Activated T-helper 2 cell treated with anti-CD3 and anti-CD28 coated beads, Interferon-gamma antibody, Interleukin-2, Interleukin-4, amounts not matched to agents 10 μg/mL and 5 μg/mL and 100 μg/mL, durations not matched to agents 14 hours and 24 hours and 36 hours (primary cell): ENCODE measurements around the gene ZC3H12A. TPM values are rescaled to one million over a fixed set of nuclear protein-coding genes. Genes with fewer than 3 reads are reported as not detected.
A peak's percentile ranks its signal among the peaks of the same experiment; 100 is the strongest.

Experiments used
- DNase-seq: peaks from one replicate; pipeline ENCODE4 v3.0.0; 2021; ENCODE audit warnings: low spot score
- H3K27ac Mint-ChIP-seq: one replicate; pipeline ENCODE4 v1.8.0; 2021; ENCODE audit warnings: mixed read lengths
- H3K27me3 Mint-ChIP-seq: one replicate; pipeline ENCODE4 v1.8.0; 2021; ENCODE audit warnings: low read depth, mixed read lengths
- H3K36me3 Mint-ChIP-seq: one replicate; pipeline ENCODE4 v1.8.0; 2021; ENCODE audit warnings: low read depth, mixed read lengths
- H3K4me1 Mint-ChIP-seq: one replicate; pipeline ENCODE4 v1.8.0; 2021; ENCODE audit warnings: low read depth, mixed read lengths
- H3K4me3 Mint-ChIP-seq: one replicate; pipeline ENCODE4 v1.8.0; 2021; ENCODE audit warnings: low read depth, mild to moderate bottlenecking, moderate library complexity, mixed read lengths
- H3K9me3 Mint-ChIP-seq: one replicate; pipeline ENCODE4 v1.8.0; 2021; ENCODE audit warnings: mixed read lengths
- intact Hi-C: fragments of 100-400 bp; cut with micrococcal nuclease; formaldehyde crosslinking; loops from one replicate; pipeline ENCODE4 v1.15.1; 2023
- total RNA-seq: library from RNA; stranded (reverse); gene quantifications from 2 replicates; pipeline ENCODE4 v1.2.3, GENCODE V29; 2022

The ZC3H12A gene
- total RNA-seq, 1 donor from 2014 or later = 23.6 TPM

DNA sequence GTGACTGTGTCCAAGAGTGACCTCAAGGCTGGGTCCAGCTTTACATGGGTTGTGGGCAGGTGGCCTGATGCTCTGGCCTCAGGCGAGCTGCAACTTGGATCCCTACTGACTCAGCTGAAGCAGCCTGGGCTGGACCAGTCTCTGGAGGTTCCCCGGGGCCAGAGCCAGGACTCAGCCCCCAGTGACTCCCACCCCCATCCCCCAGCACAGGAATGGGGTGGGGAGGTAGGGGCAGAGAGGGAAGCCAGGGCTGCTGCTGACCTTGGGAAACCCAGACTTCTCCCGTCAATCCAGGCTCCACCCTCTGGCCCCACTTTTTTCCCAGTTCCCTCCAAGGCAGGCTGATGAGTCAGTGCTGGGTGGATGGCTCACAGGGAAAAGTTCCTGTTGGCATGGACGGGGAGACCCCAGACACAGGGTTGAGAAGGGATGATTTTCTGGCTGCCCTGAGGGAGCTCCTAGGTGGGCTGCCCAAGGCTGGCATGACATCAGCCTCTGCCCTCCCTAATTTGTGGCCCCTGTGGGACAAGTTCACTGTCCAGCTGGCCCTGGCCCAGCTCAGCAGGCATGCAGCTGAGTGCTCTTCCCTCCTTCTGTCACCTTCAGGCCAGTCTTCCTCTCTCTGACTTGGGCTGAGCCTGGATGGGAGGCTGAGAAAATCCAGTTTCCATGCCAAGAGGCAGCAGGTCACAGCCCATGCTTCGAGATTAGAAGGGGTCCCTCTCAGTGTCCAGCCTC lies 2.2 kb downstream of the ZC3H12A start:
- intact Hi-C loops = loop anchor here (5.0 to 10.0 kb wide), 5 partner anchors 98 to 1718 kb away; partner anchors contain the start of genes CDCA8, SF3A3 and STK40
- Mint-ChIP-seq H3K4me3 (peak overlapping the region; percentile 96), H3K27ac (peak overlapping the region; percentile 98), H3K27me3 (no peaks in the 10 kb centered on the region), H3K36me3 (peaks cover 64% of the 10 kb centered on the region), H3K4me1 (peaks cover 47% of the 10 kb centered on the region), H3K9me3 (no peaks in the 10 kb centered on the region)
- no peak for DNase-seq

GRCh38 chr1:37477198-37477931 lies 3.0 kb downstream of the ZC3H12A start:
- no peaks in the 10 kb centered on the region for H3K9me3 Mint-ChIP-seq
- peak overlapping the region; percentile 98 for H3K27ac Mint-ChIP-seq
- intact Hi-C loops = loop anchor here (5.0 to 10.0 kb wide), 5 partner anchors 97 to 1717 kb away; partner anchors contain the start of genes CDCA8, SF3A3 and STK40
- no peaks in the 10 kb centered on the region for H3K27me3 Mint-ChIP-seq
- peaks cover 72% of the 10 kb centered on the region for H3K36me3 Mint-ChIP-seq
- peak; percentile 66 for DNase-seq
- H3K4me3 Mint-ChIP-seq = peak overlapping the region; percentile 96
- H3K4me1 Mint-ChIP-seq = peaks cover 43% of the 10 kb centered on the region

- Mint-ChIP-seq H3K4me3 (peak overlapping the region; percentile 96), H3K4me1 (peaks cover 40% of the 10 kb centered on the region), H3K9me3 (no peaks in the 10 kb centered on the region), H3K36me3 (peaks cover 77% of the 10 kb centered on the region), H3K27me3 (no peaks in the 10 kb centered on the region), H3K27ac (peak overlapping the region; percentile 98)
- intact Hi-C loops = loop anchor here (2.0 to 10.0 kb wide), 6 partner anchors 37 to 1717 kb away; partner anchors contain the start of genes CDCA8, MEAF6, SF3A3 and STK40
- no peak for DNase-seq
These were observed 3.6 kb downstream of the ZC3H12A start for GRCh38 chr1:37477946-37478345.

GRCh38 chr1:37478451-37478881 lies 4.1 kb downstream of the ZC3H12A start:
- intact Hi-C loops = loop anchor here (2.0 to 10.0 kb wide), 6 partner anchors 36 to 1716 kb away; partner anchors contain the start of genes CDCA8, MEAF6, SF3A3 and STK40
- H3K27me3 Mint-ChIP-seq = no peaks in the 10 kb centered on the region
- H3K9me3 Mint-ChIP-seq = no peaks in the 10 kb centered on the region
- peak overlapping the region; percentile 98 for H3K27ac Mint-ChIP-seq
- peaks cover 35% of the 10 kb centered on the region for H3K4me1 Mint-ChIP-seq
- peak overlapping the region; percentile 96 for H3K4me3 Mint-ChIP-seq
- H3K36me3 Mint-ChIP-seq = peaks cover 80% of the 10 kb centered on the region
- no peak for DNase-seq

DNA sequence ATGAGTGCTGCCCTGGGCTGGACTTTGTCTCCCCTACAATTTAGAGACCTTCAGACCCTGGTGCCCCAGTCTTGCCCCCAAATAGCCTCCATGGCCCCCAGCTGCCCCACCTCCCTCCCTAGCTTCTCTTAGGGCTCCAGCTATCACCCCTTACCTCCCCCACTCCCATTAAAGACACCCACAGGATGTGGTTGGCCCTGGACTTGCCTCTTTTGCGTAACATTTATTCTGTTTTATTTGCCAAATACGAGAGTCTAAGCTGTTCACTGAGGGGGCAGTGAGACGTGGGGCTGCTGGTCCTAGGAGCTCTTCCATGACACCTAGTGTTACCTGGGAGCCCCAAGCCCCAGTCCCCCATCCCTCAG lies 4.5 kb downstream of the ZC3H12A start:
- intact Hi-C loops = loop anchor here (2.0 to 10.0 kb wide), 6 partner anchors 36 to 1716 kb away; partner anchors contain the start of genes CDCA8, MEAF6, SF3A3 and STK40
- Mint-ChIP-seq H3K9me3 (no peaks in the 10 kb centered on the region), H3K4me3 (peak overlapping the region; percentile 96), H3K27ac (peak overlapping the region; percentile 98), H3K4me1 (peaks cover 31% of the 10 kb centered on the region), H3K27me3 (no peaks in the 10 kb centered on the region), H3K36me3 (peaks cover 84% of the 10 kb centered on the region)
- peak; percentile 28 for DNase-seq

DNA sequence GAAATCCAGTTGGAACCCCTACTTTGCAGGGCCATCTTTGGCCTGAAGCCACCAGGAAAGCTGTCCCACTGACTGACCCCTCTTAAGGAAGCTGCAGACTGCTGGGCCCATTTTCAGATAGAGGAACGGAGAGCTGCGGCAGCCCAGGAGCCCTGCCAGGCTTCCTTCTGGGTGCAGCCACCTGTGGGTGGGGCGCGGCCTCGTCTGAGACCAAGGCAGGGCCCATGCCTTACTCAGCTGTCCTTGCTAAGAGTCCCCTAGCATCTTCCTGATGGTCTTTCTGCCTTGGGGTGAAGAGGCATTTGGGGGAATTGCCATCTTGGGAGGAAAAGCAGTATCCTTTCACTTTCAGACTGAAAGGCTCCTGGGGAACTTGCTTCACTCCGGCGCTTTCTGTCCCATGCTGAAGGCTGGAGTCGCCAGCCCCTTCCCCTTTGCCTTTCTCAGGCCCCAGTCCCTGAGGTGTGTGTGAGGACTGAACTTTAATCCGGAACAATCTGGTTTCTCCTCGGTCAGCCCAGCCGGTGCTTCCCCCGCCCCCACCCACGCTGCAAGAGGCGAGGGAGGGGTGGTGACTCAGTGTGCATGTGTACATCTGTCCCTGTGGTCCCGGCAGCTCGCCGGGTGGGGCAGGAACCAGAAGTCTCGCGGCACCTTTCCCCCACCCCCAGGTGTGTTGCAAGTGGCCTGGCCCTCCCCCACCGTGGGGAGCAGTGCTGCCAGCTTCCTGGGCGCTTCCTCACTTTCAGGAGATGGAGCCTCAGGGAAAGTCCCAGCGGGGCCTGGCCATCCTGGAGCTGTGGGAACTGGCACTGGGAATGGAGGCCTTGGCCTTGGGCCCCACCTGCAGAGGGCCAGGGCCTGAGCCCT lies 5.1 kb downstream of the ZC3H12A start:
- H3K4me1 Mint-ChIP-seq = peaks cover 30% of the 10 kb centered on the region
- no peaks in the 10 kb centered on the region for H3K9me3 Mint-ChIP-seq
- peak overlapping the region; percentile 98 for H3K27ac Mint-ChIP-seq
- H3K27me3 Mint-ChIP-seq = no peaks in the 10 kb centered on the region
- H3K36me3 Mint-ChIP-seq = peaks cover 90% of the 10 kb centered on the region
- peak overlapping the region; percentile 96 for H3K4me3 Mint-ChIP-seq
- intact Hi-C loops = loop anchor here (2.0 to 10.0 kb wide), 6 partner anchors 35 to 1715 kb away; partner anchors contain the start of genes CDCA8, MEAF6, SF3A3 and STK40
- DNase-seq = peak; percentile 80

DNA sequence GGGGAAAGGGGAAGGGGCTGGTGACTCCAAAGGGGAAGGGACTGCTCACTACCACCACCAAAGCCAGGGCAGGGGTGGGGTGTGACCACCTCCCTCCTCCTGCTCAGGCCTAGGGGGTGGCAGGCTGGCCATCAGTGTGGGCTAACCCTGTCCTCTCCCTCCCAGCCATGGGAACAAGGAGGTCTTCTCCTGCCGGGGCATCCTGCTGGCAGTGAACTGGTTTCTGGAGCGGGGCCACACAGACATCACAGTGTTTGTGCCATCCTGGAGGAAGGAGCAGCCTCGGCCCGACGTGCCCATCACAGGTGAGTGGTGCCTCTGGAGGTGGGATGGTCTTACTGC lies 5.7 kb downstream of the ZC3H12A start:
- Mint-ChIP-seq H3K4me3 (peak overlapping the region; percentile 96), H3K36me3 (peaks cover 88% of the 10 kb centered on the region), H3K9me3 (no peaks in the 10 kb centered on the region), H3K27ac (peak overlapping the region; percentile 98), H3K27me3 (no peaks in the 10 kb centered on the region), H3K4me1 (peaks cover 30% of the 10 kb centered on the region)
- no peak for DNase-seq
- intact Hi-C loops = no loop called here

- Mint-ChIP-seq H3K9me3 (no peaks in the 10 kb centered on the region), H3K36me3 (peaks cover 82% of the 10 kb centered on the region), H3K4me3 (peak overlapping the region; percentile 96), H3K27me3 (no peaks in the 10 kb centered on the region), H3K27ac (peak overlapping the region; percentile 98), H3K4me1 (peaks cover 30% of the 10 kb centered on the region)
- no peak for DNase-seq
- intact Hi-C loops = no loop called here
These were observed 6.4 kb downstream of the ZC3H12A start for GRCh38 chr1:37480581-37481288.

DNA sequence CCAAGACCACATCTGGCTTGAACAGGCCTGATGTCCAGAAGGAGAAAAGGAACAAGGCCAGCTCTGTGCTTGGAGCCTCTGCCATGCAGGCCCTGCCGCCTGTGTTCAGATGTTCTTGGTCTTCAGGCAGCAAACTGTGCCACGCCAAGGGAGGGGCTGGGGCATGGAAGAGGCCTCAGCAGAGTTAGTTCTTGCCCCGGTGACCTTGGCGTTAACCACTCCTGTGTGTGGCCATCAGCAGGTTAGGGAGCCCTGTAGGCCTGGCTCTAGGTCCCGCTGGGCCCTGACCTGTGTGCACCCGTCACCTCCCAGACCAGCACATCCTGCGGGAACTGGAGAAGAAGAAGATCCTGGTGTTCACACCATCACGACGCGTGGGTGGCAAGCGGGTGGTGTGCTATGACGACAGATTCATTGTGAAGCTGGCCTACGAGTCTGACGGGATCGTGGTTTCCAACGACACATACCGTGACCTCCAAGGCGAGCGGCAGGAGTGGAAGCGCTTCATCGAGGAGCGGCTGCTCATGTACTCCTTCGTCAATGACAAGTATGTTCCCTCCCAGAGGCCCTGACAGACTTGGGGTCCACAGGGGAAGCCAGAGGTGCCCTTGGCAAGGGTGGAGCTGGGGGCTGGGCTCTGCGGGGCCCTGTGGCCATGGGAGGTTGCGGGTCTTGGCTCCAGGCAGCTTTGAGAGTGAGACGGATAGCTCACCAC lies 7.1 kb downstream of the ZC3H12A start:
- H3K27me3 Mint-ChIP-seq = no peaks in the 10 kb centered on the region
- peaks cover 30% of the 10 kb centered on the region for H3K4me1 Mint-ChIP-seq
- intact Hi-C loops = no loop called here
- H3K36me3 Mint-ChIP-seq = peaks cover 75% of the 10 kb centered on the region
- H3K27ac Mint-ChIP-seq = peak overlapping the region; percentile 98
- peak overlapping the region; percentile 33 for H3K4me3 Mint-ChIP-seq
- H3K9me3 Mint-ChIP-seq = no peaks in the 10 kb centered on the region
- DNase-seq = no peak

- no peak for DNase-seq
- no peaks in the 10 kb centered on the region for H3K9me3 Mint-ChIP-seq
- no peaks in the 10 kb centered on the region for H3K27me3 Mint-ChIP-seq
- H3K4me3 Mint-ChIP-seq = peak overlapping the region; percentile 33
- intact Hi-C loops = no loop called here
- peak overlapping the region; percentile 98 for H3K27ac Mint-ChIP-seq
- peaks cover 67% of the 10 kb centered on the region for H3K36me3 Mint-ChIP-seq
- peaks cover 35% of the 10 kb centered on the region for H3K4me1 Mint-ChIP-seq
These were observed 7.8 kb downstream of the ZC3H12A start for GRCh38 chr1:37482004-37482785.
